AG04450 (cell line): ENCODE measurements around the gene ETV6. TPM values are rescaled to one million over a fixed set of nuclear protein-coding genes. Genes with fewer than 3 reads are reported as not detected.

Experiments used
- CTCF ChIA-PET: fragments of 300-600, 350-600 bp; formaldehyde crosslinking; extraction: SDS; loops from one replicate; lab custom pipeline; 2022; ENCODE audit warnings: antibody characterized with exemption, inconsistent platforms; lab: Charles Lee
- POLR2A ChIA-PET: fragments of 350-600 bp; formaldehyde crosslinking; extraction: SDS; loops from one replicate; lab custom pipeline; 2021; ENCODE audit warnings: antibody characterized with exemption, inconsistent platforms; lab: Yijun Ruan, JAX
- DNase-seq: peaks from one replicate; pipeline ENCODE4 v3.0.0-alpha.2; 2011; ENCODE audit warnings: low read depth, low spot score
- H3K27ac ChIP-seq: one replicate; pipeline ENCODE4 v1.5.1; 2012; ENCODE audit warnings: low read depth, low read length, control low read depth
- H3K27me3 ChIP-seq: one replicate; pipeline ENCODE4 v1.6.0; 2012; ENCODE audit warnings: low read length; ENCODE audit not compliant: control insufficient read depth, insufficient read depth
- H3K4me3 ChIP-seq: 2 replicates; pipeline ENCODE4 v1.5.1; 2011; ENCODE audit warnings: mild to moderate bottlenecking, low read depth, low read length, control low read depth
- H3K9me3 ChIP-seq: 2 replicates; pipeline ENCODE4 v1.5.1; 2012; ENCODE audit warnings: low read length; ENCODE audit not compliant: control insufficient read depth, insufficient read depth
- CTCF ChIP-seq: IDR thresholded peaks from 2 replicates; pipeline ENCODE4 v1.5.1; 2011; ENCODE audit warnings: low read depth, low read length, control low read depth, inconsistent platforms
- polyA plus RNA-seq: library from polyadenylated mRNA; depleted of rRNA; stranded (reverse); fragments of >200 nt; gene quantifications from 2 replicates; pipeline ENCODE4 v1.2.3, GENCODE V29; 2011

The ETV6 gene
- polyA plus RNA-seq, 1 experiment = 7.9 TPM

GRCh38 chr12:11917501-11917900 is 268.0 kb downstream of the ETV6 start:
- Histone ChIP-seq H3K4me3 (no peak overlapping the region), H3K27me3 (peaks cover 5% of the 10 kb centered on the region), H3K9me3 (no peaks in the 10 kb centered on the region), H3K27ac (no peak overlapping the region)
- ChIA-PET POLR2A (no interaction called here), CTCF (no interaction called here)
- DNase-seq = no peak
- TF ChIP-seq CTCF = no peak

- no peak for TF ChIP-seq CTCF
Measured at GRCh38 chr12:11920231-11920630, 270.8 kb downstream of the ETV6 start.

GRCh38 chr12:11922361-11922760 is 272.9 kb downstream of the ETV6 start:
- ChIA-PET CTCF (no interaction called here), POLR2A (no interaction called here)
- peaks cover 8% of the 10 kb centered on the region for H3K27me3 ChIP-seq
- no peak overlapping the region for H3K27ac ChIP-seq
- TF ChIP-seq CTCF = no peak
- no peak for DNase-seq
- no peak overlapping the region for H3K4me3 ChIP-seq
- no peaks in the 10 kb centered on the region for H3K9me3 ChIP-seq

More at GRCh38 chr12:11920231-11920630, 270.8 kb downstream of the ETV6 start:
- Histone ChIP-seq H3K27ac (no peak overlapping the region), H3K4me3 (no peak overlapping the region), H3K9me3 (no peaks in the 10 kb centered on the region), H3K27me3 (peaks cover 5% of the 10 kb centered on the region)
- no peak for DNase-seq
- ChIA-PET CTCF (interaction anchor here (1.9 kb wide), 1 partner anchor 113 kb away, joined by 5 read pairs; no protein-coding TSS in a partner anchor), POLR2A (no interaction called here)

- no peak for TF ChIP-seq CTCF
- Histone ChIP-seq H3K9me3 (no peaks in the 10 kb centered on the region), H3K27me3 (peaks cover 12% of the 10 kb centered on the region), H3K27ac (no peak overlapping the region), H3K4me3 (no peak overlapping the region)
- ChIA-PET CTCF (no interaction called here), POLR2A (no interaction called here)
- DNase-seq = no peak
Measured at GRCh38 chr12:11923067-11923466, 273.6 kb downstream of the ETV6 start.

- peaks cover 15% of the 10 kb centered on the region for H3K27me3 ChIP-seq
- no peaks in the 10 kb centered on the region for H3K9me3 ChIP-seq
- ChIA-PET POLR2A (no interaction called here), CTCF (no interaction called here)
- H3K27ac ChIP-seq = no peak overlapping the region
- no peak for TF ChIP-seq CTCF
- DNase-seq = no peak
- H3K4me3 ChIP-seq = no peak overlapping the region; the same call in 1 of the 2 replicates
Measured at GRCh38 chr12:11927286-11927935, 277.9 kb downstream of the ETV6 start.
